Peyer's patch (tissue), 4 donors: ENCODE measurements around the gene NABP2. TPM values are rescaled to one million over a fixed set of nuclear protein-coding genes. Genes with fewer than 3 reads are reported as not detected.

Experiments
- total RNA-seq, 4 donors: library from RNA; depleted of rRNA; stranded (reverse); fragments of >200 nt; gene quantifications; one replicate each; pipeline ENCODE4 v1.1.0, GENCODE V29; 2016

The NABP2 gene
- total RNA-seq, 4 donors from 2014 or later, result 15.3 to 25.3 (median 23.5) TPM

Other genes with a start within 250 kb of the NABP2 start
- 10 to 100 TPM; 16.5 to 38.9 (median 27.0) TPM for gene SUOX, start 227.1 kb upstream of the NABP2 start, total RNA-seq
- gene IKZF4, start 203.3 kb upstream of the NABP2 start, total RNA-seq, result 1 to 10 TPM; 2.8 to 7.4 (median 3.6) TPM
- 1,000 to 10,000 TPM in 1 of 4 donors, 100 to 1,000 TPM in 3; 564 to 1,937 (median 779) TPM for gene RPS26, start 182.4 kb upstream of the NABP2 start, total RNA-seq
- 100 to 1,000 TPM in 3 of 4 donors, 10 to 100 TPM in 1; 61.9 to 532 (median 451) TPM for gene ERBB3, start 144.2 kb upstream of the NABP2 start, total RNA-seq
- gene PA2G4, start 119.8 kb upstream of the NABP2 start, total RNA-seq, result 100 to 1,000 TPM in 1 of 4 donors, 10 to 100 TPM in 3; 34.3 to 221 (median 48.7) TPM
- 1,000 to 10,000 TPM; 1,852 to 2,996 (median 2,194) TPM for gene RPL41, start 107.7 kb upstream of the NABP2 start, total RNA-seq
- 1 to 10 TPM; 2.0 to 5.5 (median 3.8) TPM for gene ZC3H10, start 106.1 kb upstream of the NABP2 start, total RNA-seq
- 10 to 100 TPM; 36.3 to 62.7 (median 53.2) TPM for gene ESYT1, start 96.1 kb upstream of the NABP2 start, total RNA-seq
- 10 to 100 TPM; 16.0 to 46.2 (median 21.3) TPM for gene MYL6B, start 71.8 kb upstream of the NABP2 start, total RNA-seq
- 1,000 to 10,000 TPM; 1,247 to 1,872 (median 1,541) TPM for gene MYL6, start 66.0 kb upstream of the NABP2 start, total RNA-seq
- 100 to 1,000 TPM in 3 of 4 donors, 10 to 100 TPM in 1; 85.6 to 299 (median 139) TPM for gene SMARCC2, start 34.9 kb upstream of the NABP2 start, total RNA-seq
- 10 to 100 TPM; 23.8 to 52.0 (median 37.6) TPM for gene RNF41, start 2.4 kb upstream of the NABP2 start, total RNA-seq
- 100 to 1,000 TPM in 3 of 4 donors, 10 to 100 TPM in 1; 96.6 to 950 (median 626) TPM for gene SLC39A5, start 5.7 kb downstream of the NABP2 start, total RNA-seq
- gene ANKRD52, start 34.0 kb downstream of the NABP2 start, total RNA-seq, result 10 to 100 TPM; 30.5 to 48.7 (median 36.6) TPM
- gene COQ10A, start 42.6 kb downstream of the NABP2 start, total RNA-seq, result 10 to 100 TPM in 2 of 4 donors, 1 to 10 TPM in 2; 9.1 to 14.8 (median 11.8) TPM
- gene CS, start 76.0 kb downstream of the NABP2 start, total RNA-seq, result 100 to 1,000 TPM; 184 to 228 (median 203) TPM
- 100 to 1,000 TPM in 2 of 4 donors, 10 to 100 TPM in 2; 72.5 to 131 (median 91.0) TPM for gene CNPY2, start 91.6 kb downstream of the NABP2 start, total RNA-seq
- 100 to 1,000 TPM in 2 of 4 donors, 10 to 100 TPM in 2; 82.5 to 114 (median 95.4) TPM for gene PAN2, start 109.7 kb downstream of the NABP2 start, total RNA-seq
- gene IL23A, start 114.5 kb downstream of the NABP2 start, total RNA-seq, result 1 to 10 TPM in 2 of 4 donors, not detected in 2; 3.1 to 5.8 TPM
- gene STAT2, start 135.8 kb downstream of the NABP2 start, total RNA-seq, result 100 to 1,000 TPM; 100 to 355 (median 164) TPM
- not detected for gene APOF, start 138.5 kb downstream of the NABP2 start, total RNA-seq
- gene TIMELESS, start 225.1 kb downstream of the NABP2 start, total RNA-seq, result 10 to 100 TPM in 1 of 4 donors, 1 to 10 TPM in 3; 4.8 to 47.0 (median 6.0) TPM
- not detected for gene MIP, start 230.3 kb downstream of the NABP2 start, total RNA-seq
- gene SPRYD4, start 244.2 kb downstream of the NABP2 start, total RNA-seq, result 1 to 10 TPM; 1.7 to 5.1 (median 3.7) TPM